Stimulated activated effector memory CD8-positive, alpha-beta T cell treated with anti-CD3 and anti-CD28 coated beads, Interleukin-12 subunit alpha, Interleukin-12 subunit beta, amount 100 ng/mL, for 72 hours (primary cell): ENCODE measurements around the gene TRIM7.

Experiments used
- ATAC-seq: fragments of 150-1000 bp; cut with Tn5 transposase; 2 replicates; pipeline ENCODE4 v1.10.0; 2021
- DNase-seq, 2 donors: peaks; one replicate each; pipeline ENCODE4 v3.0.0; 2021 to 2022; ENCODE audit warnings: low spot score in 2 of 2
- H3K27ac Mint-ChIP-seq: one replicate; pipeline ENCODE4 v1.8.0; 2022; ENCODE audit warnings: mild to moderate bottlenecking, mixed read lengths
- H3K36me3 Mint-ChIP-seq: one replicate; pipeline ENCODE4 v1.8.0; 2022; ENCODE audit warnings: mild to moderate bottlenecking, mixed read lengths
- H3K4me1 Mint-ChIP-seq: one replicate; pipeline ENCODE4 v1.8.0; 2022; ENCODE audit warnings: mixed read lengths
- H3K4me3 Mint-ChIP-seq: one replicate; pipeline ENCODE4 v1.8.0; 2022; ENCODE audit warnings: mild to moderate bottlenecking, mixed read lengths
- H3K9me3 Mint-ChIP-seq: one replicate; pipeline ENCODE4 v1.8.0; 2022; ENCODE audit warnings: mixed read lengths

TRIM7 gene

DNA sequence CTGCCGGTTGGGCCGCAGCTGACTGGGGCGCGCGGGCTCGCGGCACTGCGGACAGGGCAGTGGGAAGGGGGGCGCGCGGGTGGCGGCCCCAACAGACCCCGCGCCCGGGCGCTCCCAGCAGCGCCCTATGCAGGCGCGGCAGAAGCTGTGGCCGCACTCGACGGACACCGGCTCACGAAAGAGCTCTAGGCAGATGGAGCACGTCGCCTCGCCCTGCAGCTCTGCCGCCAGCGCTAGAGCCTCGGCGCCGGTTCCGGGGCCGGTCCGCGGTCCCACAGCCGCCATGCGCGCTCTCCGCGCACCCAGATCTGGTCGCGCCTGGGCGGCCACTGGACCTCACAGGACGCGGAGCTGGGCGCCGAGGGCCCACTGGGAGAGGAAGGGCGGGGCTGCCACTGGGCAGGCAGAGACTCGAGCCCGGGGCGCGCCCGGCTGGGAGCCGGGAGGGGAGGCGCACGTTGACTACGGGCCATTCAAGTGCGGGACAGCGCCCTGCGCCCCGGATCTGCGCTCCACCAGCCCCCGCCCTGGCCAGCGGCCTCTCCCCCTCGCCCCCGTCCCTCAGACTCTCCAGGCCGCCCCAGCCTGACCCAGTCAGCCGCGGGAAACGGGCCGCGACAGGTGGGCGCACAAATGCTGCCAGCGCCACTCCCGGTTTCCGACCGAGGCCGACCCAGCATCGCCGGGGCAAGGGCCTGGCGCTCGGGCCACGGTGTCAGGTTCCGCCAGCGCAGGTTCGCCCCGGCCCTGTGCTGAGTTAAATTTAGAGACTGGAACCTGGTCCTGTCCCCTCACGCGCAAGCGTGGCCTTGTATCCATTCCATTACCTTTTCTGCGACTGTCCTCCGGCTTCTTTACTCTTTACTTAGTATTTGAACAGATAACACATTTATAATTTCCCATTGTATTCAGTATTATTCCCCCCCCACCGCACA, at the start of gene TRIM7:
TRIM7 (minus strand) TSS at position 371 of the 935 bp plus-strand sequence; CDS start at position 285, 86 bp downstream.
- H3K4me3 Mint-ChIP-seq, result peak within 1 kb of the TSS; percentile 82

DNA sequence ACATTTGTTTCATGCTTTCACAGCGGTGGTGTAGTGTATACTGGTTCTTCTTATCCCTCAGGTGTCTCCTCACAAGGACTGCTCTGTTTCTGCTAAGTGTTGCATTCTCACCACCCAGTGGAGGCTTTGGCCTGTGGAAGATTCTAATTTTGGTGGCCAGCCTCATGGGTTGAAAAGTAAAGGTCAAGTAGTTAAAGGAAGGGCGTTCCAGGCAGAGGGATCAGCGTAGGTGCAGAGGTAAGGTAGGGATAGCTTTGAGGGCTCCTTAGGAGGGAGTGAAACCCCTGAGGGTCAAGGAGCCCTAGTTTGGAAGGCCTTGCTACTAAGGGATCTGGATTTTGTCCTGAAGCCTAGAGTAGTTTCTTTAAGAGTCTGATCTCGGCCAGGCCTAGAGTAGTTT, 43.3 kb upstream of the TRIM7 start:
- Mint-ChIP-seq H3K27ac (peak overlapping the region; percentile 100), H3K4me3 (peak overlapping the region; percentile 97), H3K36me3 (peaks cover 95% of the 10 kb centered on the region), H3K4me1 (peaks cover 67% of the 10 kb centered on the region), H3K9me3 (no peaks in the 10 kb centered on the region)
- DNase-seq, result no peak
- no peak for ATAC-seq

More for the DNA sequence above, at the start of gene TRIM7:
- Mint-ChIP-seq H3K9me3 (no peaks in the 10 kb centered on the region), H3K4me1 (peaks cover 39% of the 10 kb centered on the region), H3K27ac (peak within 1 kb of the TSS; percentile 100), H3K36me3 (peaks cover 31% of the 10 kb centered on the region)
- DNase-seq (peak in 1 of 2 donors; percentile 72), ATAC-seq (peak; percentile 29)

DNA sequence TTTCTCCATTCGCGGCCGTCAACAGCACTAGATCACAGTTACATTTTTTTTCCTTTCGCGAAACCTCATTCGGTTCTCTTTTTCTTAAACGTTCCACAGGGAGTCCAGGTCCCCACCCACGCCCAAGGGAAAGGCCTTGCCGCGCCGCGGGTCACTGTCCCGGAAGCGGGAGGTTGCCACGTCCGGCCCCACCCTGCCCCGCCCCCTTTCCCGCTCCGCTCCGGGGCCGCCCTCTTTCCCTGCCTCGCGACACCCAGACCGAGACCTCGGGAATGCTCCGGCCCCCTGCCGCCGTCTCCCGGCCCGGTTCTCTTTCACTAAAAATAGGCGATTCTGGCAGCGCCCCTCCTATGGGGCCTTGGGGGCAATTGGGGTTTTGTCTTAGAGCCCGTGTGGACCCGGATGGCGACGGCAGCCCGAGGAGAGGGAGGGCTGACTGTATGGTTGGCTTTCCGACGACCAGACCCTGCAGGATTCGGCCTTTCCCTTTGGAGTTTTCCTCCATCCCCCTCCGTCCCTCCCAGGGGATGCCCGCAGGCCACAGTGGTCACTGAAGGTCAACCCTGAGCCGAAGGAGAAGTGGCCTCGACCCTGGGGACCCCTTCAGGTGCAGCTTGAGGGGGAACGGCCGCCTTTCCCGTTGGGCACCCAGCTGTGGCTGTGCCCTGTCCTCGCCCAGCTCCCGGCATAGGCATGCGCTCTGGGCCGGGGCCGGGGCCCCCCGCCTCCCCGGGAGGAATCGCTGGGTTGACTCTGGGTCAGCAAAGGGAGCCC, 41.5 kb upstream of the TRIM7 start:
- peaks cover 98% of the 10 kb centered on the region for H3K36me3 Mint-ChIP-seq
- H3K4me3 Mint-ChIP-seq, result peak overlapping the region; percentile 97
- peak; percentile 68 to 91 for DNase-seq
- H3K4me1 Mint-ChIP-seq, result peaks cover 71% of the 10 kb centered on the region
- peak; percentile 54 for ATAC-seq
- H3K27ac Mint-ChIP-seq, result peak overlapping the region; percentile 100
- H3K9me3 Mint-ChIP-seq, result no peaks in the 10 kb centered on the region

DNA sequence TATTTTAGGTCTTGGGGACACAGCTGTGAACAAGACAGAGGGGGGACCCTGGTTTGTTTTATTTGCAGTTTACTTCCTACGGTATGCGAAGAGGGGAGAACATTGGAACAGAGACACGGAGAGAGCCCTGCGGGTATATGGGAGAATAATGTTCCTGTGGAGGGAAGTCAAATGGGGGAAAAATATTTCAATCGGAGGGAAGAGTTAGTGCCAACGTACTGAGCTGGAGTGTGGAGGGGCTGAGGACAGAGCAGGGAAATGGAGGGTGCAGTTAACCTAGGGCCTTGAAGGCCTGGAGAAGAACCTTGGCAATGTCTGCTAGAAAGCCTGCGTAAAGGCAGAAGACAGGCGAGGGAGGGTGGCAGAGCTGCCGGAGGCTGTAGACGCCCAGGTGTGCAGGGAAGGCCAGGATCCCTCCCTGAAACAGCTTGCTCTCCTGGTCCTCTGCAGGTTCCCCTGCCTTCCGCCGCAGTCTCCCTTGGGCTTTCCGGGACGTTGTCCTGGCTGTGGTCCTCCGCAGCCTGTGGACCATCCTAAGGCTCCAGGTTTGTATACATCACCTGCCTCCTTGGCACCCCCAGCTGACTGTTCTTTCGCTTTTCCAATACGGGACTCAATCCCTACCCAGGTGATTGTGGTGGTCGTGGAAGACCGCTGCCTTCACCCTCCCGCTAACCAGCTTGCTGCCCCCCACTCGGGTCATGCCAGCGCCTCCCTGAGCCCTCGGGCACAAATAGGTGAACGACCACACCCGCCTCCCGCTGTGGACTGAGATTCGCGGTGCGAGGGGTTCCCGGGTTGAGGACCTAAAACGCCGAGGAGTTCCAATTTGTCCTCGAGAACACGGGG, 40.7 kb upstream of the TRIM7 start:
- H3K36me3 Mint-ChIP-seq, result peaks cover 98% of the 10 kb centered on the region
- ATAC-seq (peak; percentile 0), DNase-seq (no peak)

GRCh38 chr5:181243564-181244343, 38.8 kb upstream of the TRIM7 start, which contains the start of gene RACK1:
RACK1 (minus strand) TSS chr5:181243906; CDS start chr5:181243800, 106 bp downstream.
- ATAC-seq (peak; percentile 77), DNase-seq (peak; percentile 69 to 93)
- H3K4me1 Mint-ChIP-seq, result peaks cover 63% of the 10 kb centered on the region
- peak within 1 kb of the TSS; percentile 100 for H3K27ac Mint-ChIP-seq
- peak within 1 kb of the TSS; percentile 97 for H3K4me3 Mint-ChIP-seq
- H3K9me3 Mint-ChIP-seq, result no peaks in the 10 kb centered on the region
- peaks cover 98% of the 10 kb centered on the region for H3K36me3 Mint-ChIP-seq

More for the DNA sequence above, 40.7 kb upstream of the TRIM7 start:
- no peaks in the 10 kb centered on the region for H3K9me3 Mint-ChIP-seq
- peaks cover 71% of the 10 kb centered on the region for H3K4me1 Mint-ChIP-seq
- H3K27ac Mint-ChIP-seq, result peak overlapping the region; percentile 100
- H3K4me3 Mint-ChIP-seq, result peak overlapping the region; percentile 97

- no peak for ATAC-seq
- H3K36me3 Mint-ChIP-seq, result peaks cover 98% of the 10 kb centered on the region
- H3K27ac Mint-ChIP-seq, result peak overlapping the region; percentile 100
- peak overlapping the region; percentile 97 for H3K4me3 Mint-ChIP-seq
- no peaks in the 10 kb centered on the region for H3K9me3 Mint-ChIP-seq
- H3K4me1 Mint-ChIP-seq, result peaks cover 63% of the 10 kb centered on the region
- DNase-seq, result no peak
Measured at GRCh38 chr5:181243018-181243563, 38.1 kb upstream of the TRIM7 start.

- ATAC-seq (no peak), DNase-seq (no peak)
- Mint-ChIP-seq H3K27ac (peak overlapping the region; percentile 100), H3K4me1 (peaks cover 57% of the 10 kb centered on the region), H3K4me3 (peak overlapping the region; percentile 97), H3K36me3 (peaks cover 98% of the 10 kb centered on the region), H3K9me3 (no peaks in the 10 kb centered on the region)
Measured at GRCh38 chr5:181242031-181242451, 37.0 kb upstream of the TRIM7 start.

GRCh38 chr5:181241393-181241975, 36.5 kb upstream of the TRIM7 start:
- ATAC-seq, result peak; percentile 86
- Mint-ChIP-seq H3K9me3 (no peaks in the 10 kb centered on the region), H3K27ac (peak overlapping the region; percentile 100), H3K4me1 (peaks cover 57% of the 10 kb centered on the region), H3K4me3 (peak overlapping the region; percentile 97), H3K36me3 (peaks cover 99% of the 10 kb centered on the region)
- peak; percentile 38 to 81 for DNase-seq

- Mint-ChIP-seq H3K36me3 (peaks cover 100% of the 10 kb centered on the region), H3K4me3 (peak overlapping the region; percentile 97), H3K27ac (peak overlapping the region; percentile 84), H3K4me1 (peaks cover 38% of the 10 kb centered on the region), H3K9me3 (no peaks in the 10 kb centered on the region)
- DNase-seq (no peak), ATAC-seq (no peak)
Measured at GRCh38 chr5:181239062-181239663, 34.2 kb upstream of the TRIM7 start.

GRCh38 chr5:181237729-181238385, 32.9 kb upstream of the TRIM7 start:
- peak overlapping the region; percentile 84 for H3K27ac Mint-ChIP-seq
- peak overlapping the region; percentile 97 for H3K4me3 Mint-ChIP-seq
- H3K9me3 Mint-ChIP-seq, result no peaks in the 10 kb centered on the region
- DNase-seq (no peak), ATAC-seq (no peak)
- H3K4me1 Mint-ChIP-seq, result peaks cover 45% of the 10 kb centered on the region
- peaks cover 100% of the 10 kb centered on the region for H3K36me3 Mint-ChIP-seq

DNA sequence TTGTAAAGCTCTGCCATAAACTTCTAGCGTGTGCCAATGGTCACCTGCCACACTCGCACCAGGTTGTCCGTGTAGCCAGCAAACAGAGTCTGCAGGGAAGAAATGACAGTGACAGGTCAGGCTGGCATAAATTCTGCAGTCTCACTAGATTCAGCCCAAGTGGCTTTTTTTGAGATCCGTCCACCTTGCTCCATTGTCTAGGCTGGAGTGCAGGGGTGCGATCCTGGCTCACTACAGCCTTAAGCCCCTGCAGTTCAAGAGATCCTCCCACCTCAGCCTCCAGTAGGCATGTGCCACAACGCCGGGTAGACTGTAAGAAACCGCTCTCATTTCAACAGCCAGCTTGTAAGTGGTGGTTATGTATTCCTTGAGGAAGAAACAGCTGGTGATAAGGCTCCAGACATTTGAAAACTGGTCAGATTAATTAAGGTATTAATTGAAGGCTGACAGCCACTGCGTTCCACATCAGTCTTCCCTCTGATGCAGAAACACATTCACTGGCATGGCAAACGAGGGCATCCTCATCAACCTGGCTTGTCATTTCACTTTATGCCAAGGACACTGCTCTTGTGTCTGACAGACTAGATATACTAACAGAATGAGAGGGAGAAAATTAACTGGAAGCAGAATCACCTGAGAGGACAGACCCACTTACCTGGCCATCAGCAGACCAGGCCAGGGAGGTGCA, 32.1 kb upstream of the TRIM7 start:
- DNase-seq (no peak), ATAC-seq (no peak)
- peaks cover 44% of the 10 kb centered on the region for H3K4me1 Mint-ChIP-seq
- peak overlapping the region; percentile 32 for H3K27ac Mint-ChIP-seq
- H3K36me3 Mint-ChIP-seq, result peaks cover 100% of the 10 kb centered on the region
- H3K4me3 Mint-ChIP-seq, result no peak overlapping the region
- no peaks in the 10 kb centered on the region for H3K9me3 Mint-ChIP-seq

DNA sequence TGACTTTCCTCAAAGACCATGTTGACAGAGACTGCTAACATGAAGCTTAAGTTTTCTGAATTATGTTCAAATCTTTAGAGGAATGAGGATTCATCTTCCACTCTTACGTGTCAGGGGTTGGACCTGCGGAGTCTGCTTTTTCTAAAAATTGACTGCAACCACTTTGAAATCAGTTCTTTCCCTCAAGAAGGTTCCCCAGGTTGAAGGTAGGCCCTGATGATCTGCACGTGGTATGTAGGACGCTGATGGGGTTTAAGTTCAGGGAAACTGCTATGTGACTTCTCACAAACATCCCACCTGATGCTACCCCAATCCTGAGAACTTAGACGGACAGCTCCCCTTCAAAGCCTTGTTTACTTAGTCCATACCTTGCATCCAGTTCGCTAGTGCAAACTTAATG, 31.5 kb upstream of the TRIM7 start:
- Mint-ChIP-seq H3K4me1 (peaks cover 38% of the 10 kb centered on the region), H3K36me3 (peaks cover 100% of the 10 kb centered on the region), H3K27ac (peak overlapping the region; percentile 77), H3K4me3 (no peak overlapping the region), H3K9me3 (no peaks in the 10 kb centered on the region)
- ATAC-seq, result no peak
- DNase-seq, result no peak
